ENCODE measurements around the gene COMMD10. TPM values are rescaled to one million over a fixed set of nuclear protein-coding genes. Genes with fewer than 3 reads are reported as not detected.

The COMMD10 gene
- total and polyA plus RNA-seq, 12 donors: 16.8 to 42.8 (median 35.4) TPM

DNA sequence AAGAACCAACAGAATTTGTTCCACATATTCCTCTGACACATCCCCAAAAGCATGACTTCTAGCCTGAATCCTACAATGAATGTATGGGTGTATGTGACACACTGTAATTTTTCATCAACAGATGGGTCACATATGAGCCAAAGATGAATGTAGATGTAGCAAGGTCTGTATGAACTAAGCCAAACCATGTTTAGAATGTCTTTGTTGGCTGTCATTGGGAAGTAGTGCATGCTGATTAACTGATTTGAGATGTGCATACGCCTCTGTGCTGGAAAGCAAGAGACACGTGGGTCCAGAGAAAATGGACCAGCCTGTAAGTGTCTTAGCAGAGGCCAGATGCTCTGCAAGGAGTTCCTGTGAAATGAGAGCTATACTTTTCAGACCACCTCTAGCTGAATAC is 222.0 kb downstream of the COMMD10 start:
- Histone ChIP-seq H3K27me3 (no peaks in the 10 kb centered on the region), H3K27ac (no peak overlapping the region), H3K4me1 (no peaks in the 10 kb centered on the region), H3K4me3 (no peak overlapping the region), H3K36me3 (peaks cover 0 to 74% (median 52%) of the 10 kb centered on the region in 9 donors), H3K9me3 (peaks cover 0 to 65% (median 25%) of the 10 kb centered on the region in 11 donors)
- no peak for DNase-seq
- intact Hi-C loops (cut with DNase I): no loop called here
- TF ChIP-seq, protein P1, sequence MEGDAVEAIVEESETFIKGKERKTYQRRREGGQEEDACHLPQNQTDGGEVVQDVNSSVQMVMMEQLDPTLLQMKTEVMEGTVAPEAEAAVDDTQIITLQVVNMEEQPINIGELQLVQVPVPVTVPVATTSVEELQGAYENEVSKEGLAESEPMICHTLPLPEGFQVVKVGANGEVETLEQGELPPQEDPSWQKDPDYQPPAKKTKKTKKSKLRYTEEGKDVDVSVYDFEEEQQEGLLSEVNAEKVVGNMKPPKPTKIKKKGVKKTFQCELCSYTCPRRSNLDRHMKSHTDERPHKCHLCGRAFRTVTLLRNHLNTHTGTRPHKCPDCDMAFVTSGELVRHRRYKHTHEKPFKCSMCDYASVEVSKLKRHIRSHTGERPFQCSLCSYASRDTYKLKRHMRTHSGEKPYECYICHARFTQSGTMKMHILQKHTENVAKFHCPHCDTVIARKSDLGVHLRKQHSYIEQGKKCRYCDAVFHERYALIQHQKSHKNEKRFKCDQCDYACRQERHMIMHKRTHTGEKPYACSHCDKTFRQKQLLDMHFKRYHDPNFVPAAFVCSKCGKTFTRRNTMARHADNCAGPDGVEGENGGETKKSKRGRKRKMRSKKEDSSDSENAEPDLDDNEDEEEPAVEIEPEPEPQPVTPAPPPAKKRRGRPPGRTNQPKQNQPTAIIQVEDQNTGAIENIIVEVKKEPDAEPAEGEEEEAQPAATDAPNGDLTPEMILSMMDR (IDR thresholded peaks at IDR 0.05): no peak
- ATAC-seq: no peak
- 96% methylated on average over 2 of the region's 2 CpGs for WGBS, 2 donors

DNA sequence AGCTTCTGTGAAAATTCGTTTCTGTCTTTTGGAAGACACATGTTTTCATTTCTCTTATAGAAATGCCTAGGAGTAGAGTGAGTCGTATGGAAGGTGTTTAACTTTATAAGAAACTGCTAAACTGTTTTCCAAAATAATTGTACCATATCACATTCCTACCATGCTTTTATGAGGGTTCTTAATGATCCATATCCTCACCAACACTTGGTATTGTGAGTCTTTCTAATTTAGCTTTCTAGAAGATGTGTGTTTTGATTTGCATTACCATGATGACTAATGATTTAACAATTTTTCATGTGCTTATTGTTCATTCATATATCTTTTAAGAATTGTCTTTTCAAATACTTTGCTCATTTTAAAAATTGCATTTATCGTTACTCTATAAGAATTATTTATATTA is 223.6 kb downstream of the COMMD10 start:
- H3K4me1 ChIP-seq: peaks cover 0 to 10% (median 0%) of the 10 kb centered on the region in 9 donors
- peaks cover 0 to 65% (median 25%) of the 10 kb centered on the region in 11 donors for H3K9me3 ChIP-seq
- 94 to 98% methylated on average over 3 of the region's 3 CpGs for WGBS, 2 donors
- H3K4me3 ChIP-seq: no peak overlapping the region
- H3K27me3 ChIP-seq: no peaks in the 10 kb centered on the region
- intact Hi-C loops (cut with DNase I): no loop called here
- peaks cover 0 to 73% (median 49%) of the 10 kb centered on the region in 9 donors for H3K36me3 ChIP-seq
- no peak for ATAC-seq
- no peak overlapping the region for H3K27ac ChIP-seq
- DNase-seq: no peak
- TF ChIP-seq, protein P1 (IDR thresholded peaks at IDR 0.05): no peak

DNA sequence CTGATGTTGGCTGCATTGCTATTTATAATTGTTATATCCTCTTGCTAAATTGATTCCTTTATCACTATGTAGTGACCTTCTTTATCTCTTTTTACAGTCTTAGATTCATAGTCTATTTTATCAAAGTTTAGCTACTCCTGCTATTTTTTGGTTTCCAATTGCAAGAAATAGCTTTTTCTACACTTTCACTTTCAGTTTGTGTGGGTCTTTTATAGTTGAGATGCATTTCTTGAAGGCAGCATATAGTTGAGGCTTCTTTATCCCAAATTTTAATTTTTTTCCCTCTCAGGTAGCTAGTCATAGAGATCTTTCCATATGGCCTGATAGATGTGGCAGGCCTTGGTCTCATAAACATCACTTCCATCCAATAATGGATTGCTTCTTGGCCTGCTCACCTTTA is 228.5 kb downstream of the COMMD10 start:
- Histone ChIP-seq H3K9me3 (peaks cover 0 to 46% (median 21%) of the 10 kb centered on the region in 11 donors), H3K4me3 (peak overlapping the region in 4 of 10 donors; percentile 3 to 27 (median 16))

DNA sequence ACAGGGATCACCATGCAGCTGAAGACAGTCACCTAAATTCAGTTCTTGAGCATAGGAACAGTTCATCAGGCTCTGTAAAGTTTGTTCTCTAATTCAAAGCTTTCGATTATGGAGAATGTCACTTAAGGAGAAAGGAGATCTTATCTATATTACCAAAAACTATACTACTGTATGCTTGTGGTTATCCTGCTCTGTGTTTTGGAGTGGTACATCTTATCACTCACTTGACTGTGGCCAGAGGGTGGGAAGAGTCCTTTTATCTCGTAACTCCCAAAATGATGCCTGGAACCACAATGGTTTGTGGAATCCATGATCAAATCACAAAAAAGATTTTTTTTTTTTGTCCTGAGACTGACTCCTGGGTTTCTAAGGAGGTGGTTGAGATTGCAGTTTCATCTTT is 230.7 kb downstream of the COMMD10 start:
- TF ChIP-seq, protein P1 (IDR thresholded peaks at IDR 0.05): no peak
- no peak overlapping the region for H3K27ac ChIP-seq
- no peak overlapping the region for H3K4me3 ChIP-seq
- peaks cover 0 to 34% (median 12%) of the 10 kb centered on the region in 9 donors for H3K36me3 ChIP-seq
- DNase-seq (no peak), ATAC-seq (no peak)
- intact Hi-C loops (cut with DNase I): no loop called here
- H3K4me1 ChIP-seq: peaks cover 0 to 16% (median 0%) of the 10 kb centered on the region in 9 donors
- WGBS, 2 donors: 81 to 85% methylated on average over 2 of the region's 2 CpGs
- H3K27me3 ChIP-seq: no peaks in the 10 kb centered on the region
- peaks cover 0 to 29% (median 10%) of the 10 kb centered on the region in 11 donors for H3K9me3 ChIP-seq

More for the DNA sequence above, 228.5 kb downstream of the COMMD10 start:
- intact Hi-C loops (cut with DNase I): no loop called here
- Histone ChIP-seq H3K27me3 (no peaks in the 10 kb centered on the region), H3K27ac (peak overlapping the region in 1 of 10 donors; percentile 2), H3K4me1 (peaks cover 0 to 13% (median 0%) of the 10 kb centered on the region in 9 donors), H3K36me3 (peaks cover 0 to 40% (median 11%) of the 10 kb centered on the region in 9 donors)
- no peak for DNase-seq
- no peak for ATAC-seq
- TF ChIP-seq, protein P1 (IDR thresholded peaks at IDR 0.05): no peak
